AG09309 (cell line): ENCODE measurements around the gene SOX14.
A peak's percentile ranks its signal among the peaks of the same experiment; 100 is the strongest.

Source experiments
- DNase-seq: peaks from one replicate; pipeline ENCODE4 v3.0.0-alpha.2; 2010; ENCODE audit warnings: low read depth
- H3K4me3 ChIP-seq: 2 replicates; pipeline ENCODE4 v1.5.1; 2011; ENCODE audit warnings: mild to moderate bottlenecking, low read depth, low read length, moderate library complexity; ENCODE audit not compliant: control insufficient read depth
- CTCF ChIP-seq: IDR thresholded peaks from 2 replicates; pipeline ENCODE4 v1.5.1; 2011; ENCODE audit warnings: mild to moderate bottlenecking, low read depth, low read length, inconsistent platforms; ENCODE audit not compliant: insufficient read depth, control insufficient read depth; ENCODE audit errors: missing control alignments

Gene SOX14

GRCh38 chr3:137768361-137769321 is 4.5 kb downstream of the SOX14 start:
- no peak for DNase-seq
- H3K4me3 ChIP-seq = peak overlapping the region; percentile 39
- no peak for TF ChIP-seq CTCF

- no peak overlapping the region for H3K4me3 ChIP-seq
- TF ChIP-seq CTCF = no peak
- DNase-seq = no peak
These were observed 5.4 kb downstream of the SOX14 start for GRCh38 chr3:137769322-137770065.

- DNase-seq = no peak
These were observed 6.1 kb downstream of the SOX14 start for GRCh38 chr3:137770066-137770834.

GRCh38 chr3:137770835-137771399 is 6.8 kb downstream of the SOX14 start:
- TF ChIP-seq CTCF = no peak
- H3K4me3 ChIP-seq = peak overlapping the region; percentile 5
- no peak for DNase-seq

More at GRCh38 chr3:137770066-137770834, 6.1 kb downstream of the SOX14 start:
- H3K4me3 ChIP-seq = no peak overlapping the region
- no peak for TF ChIP-seq CTCF

- TF ChIP-seq CTCF = no peak
- H3K4me3 ChIP-seq = no peak overlapping the region
- DNase-seq = no peak
These were observed 7.5 kb downstream of the SOX14 start for GRCh38 chr3:137771401-137772213.
